H54 (cell line): ENCODE measurements around the gene TBP.
"Not testable (repeated sequence)": the region's sequence is repeated elsewhere in the genome, so short reads cannot be mapped to it uniquely, and the experiment has no call there.

Experiments used
- DNase-seq: peaks from one replicate; pipeline ENCODE4 v3.0.0; 2011; ENCODE audit warnings: low spot score, mixed read lengths; ENCODE audit not compliant: insufficient read length
- FAIRE-seq: peaks from 3 replicates; lab custom pipeline; 2011; peaks lifted over from hg19 to GRCh38; lab: Jason Lieb, UNC
- POLR2A ChIP-seq: IDR thresholded peaks from 2 replicates; pipeline ENCODE4 v1.6.1; 2011; ENCODE audit warnings: low read depth, mild to moderate bottlenecking, low read length

TBP gene

DNA sequence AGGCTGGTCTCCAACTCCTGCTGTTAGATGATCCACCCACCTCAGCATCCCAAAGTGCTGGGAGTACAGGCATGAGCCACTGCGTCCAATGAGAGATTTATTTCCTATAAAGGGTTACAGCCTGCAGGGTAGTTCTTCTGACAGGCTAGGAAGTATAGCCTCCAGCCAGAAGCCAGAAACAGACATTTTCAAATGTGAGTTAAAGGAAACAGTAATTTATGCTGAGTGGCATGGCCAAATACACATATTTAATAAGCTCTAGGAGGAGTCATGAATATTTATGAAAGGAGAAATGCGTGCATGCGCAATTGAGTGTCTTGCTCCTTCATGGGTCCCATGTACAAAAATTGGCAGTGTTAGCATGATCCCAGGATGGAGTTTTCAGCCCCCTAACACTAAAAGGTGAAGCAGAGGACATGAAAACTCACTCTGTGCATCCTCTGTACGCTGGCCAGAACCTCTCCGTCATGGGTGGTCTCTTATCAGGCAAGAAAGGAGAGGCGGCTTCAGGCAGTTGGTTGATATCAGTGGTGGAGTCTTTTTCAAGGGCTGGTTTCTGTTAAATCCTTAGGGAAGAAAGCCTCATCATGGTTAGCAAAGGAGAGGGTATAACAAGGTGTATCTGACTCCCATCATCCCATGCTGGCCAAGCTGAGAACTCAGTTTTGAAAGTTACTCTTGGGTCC, 51.5 kb downstream of the TBP start:
- no peak for FAIRE-seq
- no peak for DNase-seq

DNA sequence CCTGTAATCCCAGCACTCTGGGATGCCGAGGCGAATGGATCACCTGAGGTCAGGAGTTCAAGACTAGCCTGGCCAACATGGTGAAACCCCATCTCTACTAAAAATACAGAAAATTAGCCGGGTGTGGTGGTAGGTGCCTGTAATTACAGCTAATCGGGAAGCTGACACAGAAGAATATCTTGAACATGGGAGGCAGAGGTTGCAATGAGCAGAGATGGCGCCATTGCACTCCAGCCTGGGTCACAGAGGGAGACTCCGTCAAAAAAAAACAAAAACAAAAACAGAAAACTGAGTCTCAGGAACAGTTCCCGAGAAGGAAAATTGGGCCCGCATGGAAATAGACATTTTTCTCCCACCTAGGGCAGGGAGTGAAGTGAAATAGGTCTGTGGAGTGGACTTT, 55.1 kb downstream of the TBP start:
- DNase-seq, FAIRE-seq: not testable (repeated sequence)

More for the DNA sequence above, 51.5 kb downstream of the TBP start:
- TF ChIP-seq POLR2A, result no peak

- not testable (repeated sequence) for FAIRE-seq, DNase-seq
These were observed 58.2 kb downstream of the TBP start for GRCh38 chr6:170612256-170612804.

DNA sequence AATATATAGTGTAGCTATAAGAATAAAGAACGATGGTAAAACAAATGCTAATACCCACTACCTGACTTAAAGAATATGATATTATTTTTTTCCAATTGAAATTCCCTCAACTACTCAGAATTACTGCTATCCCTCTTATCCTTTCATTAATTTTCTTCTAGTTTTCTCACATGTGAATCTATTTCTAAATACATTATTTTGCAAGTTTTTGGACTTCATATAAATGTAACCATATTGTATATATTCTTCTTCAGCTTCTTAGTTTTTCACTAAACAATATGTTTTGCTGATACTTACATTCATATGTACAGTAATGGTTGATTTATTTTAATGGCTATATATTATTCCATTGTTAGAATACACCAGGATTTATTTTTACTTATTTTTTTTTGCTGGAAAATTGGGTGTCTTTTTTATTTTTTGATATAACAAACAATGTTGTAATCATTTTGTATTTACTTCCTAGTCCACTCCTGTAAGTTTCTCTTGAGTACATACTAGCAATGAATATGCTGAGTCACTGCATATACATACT, 61.9 kb downstream of the TBP start:
- DNase-seq, FAIRE-seq: not testable (repeated sequence)
